IMR-90 (cell line): ENCODE measurements around the gene TMEM181. TPM values are rescaled to one million over a fixed set of nuclear protein-coding genes. Genes with fewer than 3 reads are reported as not detected.

Experiments used
- ATAC-seq: fragments of 200-7000 bp; cut with Tn5 transposase; 2 replicates; pipeline ENCODE4 v1.9.1; 2020; ENCODE audit warnings: low read depth, mild to moderate bottlenecking, moderate library complexity
- BruUV-seq: library from RNA; stranded (reverse); fragments of 400-500 nt; replicated peaks from 2 replicates; lab custom pipeline; 2021; lab: Mats Ljungman, UMichigan
- CTCF ChIA-PET: fragments of 300-600 bp; formaldehyde crosslinking; extraction: SDS; loops from one replicate; lab custom pipeline; 2021; ENCODE audit warnings: antibody characterized with exemption; lab: Yijun Ruan, JAX
- POLR2A ChIA-PET: fragments of 300-600 bp; sonication (Branson Sonifier 250); formaldehyde crosslinking; loops from one replicate; lab custom pipeline; 2022; ENCODE audit warnings: antibody characterized with exemption; ENCODE audit not compliant: unreplicated experiment; lab: Charles Lee
- DNase-seq: peaks from one replicate; pipeline ENCODE4 v3.0.0; 2013
- H2AFZ ChIP-seq: replicated peaks from 2 replicates; pipeline ENCODE3; 2013; ENCODE audit warnings: low read length, mild to moderate bottlenecking; ENCODE audit not compliant: poor library complexity
- H2AK5ac ChIP-seq: 2 replicates; pipeline ENCODE4 v1.6.1; 2013; ENCODE audit warnings: low read depth, low read length, inconsistent platforms
- H2AK9ac ChIP-seq: replicated peaks from 2 replicates; pipeline ENCODE3; 2013; ENCODE audit warnings: mild to moderate bottlenecking, low read depth, low read length, moderate library complexity; ENCODE audit not compliant: poor library complexity
- H2BK120ac ChIP-seq: 2 replicates; pipeline ENCODE4 v1.6.1; 2013; ENCODE audit warnings: low read depth, low read length, inconsistent platforms
- H2BK15ac ChIP-seq: 3 replicates; pipeline ENCODE4 v1.6.1; 2013; ENCODE audit warnings: low read depth, low read length, inconsistent platforms
- H2BK20ac ChIP-seq: 2 replicates; pipeline ENCODE4 v1.6.1; 2013; ENCODE audit warnings: low read depth, mild to moderate bottlenecking, inconsistent platforms, low read length, moderate library complexity
- H2BK5ac ChIP-seq: 2 replicates; pipeline ENCODE4 v1.6.1; 2013; ENCODE audit warnings: mild to moderate bottlenecking, low read depth, low read length, inconsistent platforms; ENCODE audit not compliant: poor library complexity, severe bottlenecking
- H3K14ac ChIP-seq: replicated peaks from 2 replicates; pipeline ENCODE4 v1.6.1; 2013; ENCODE audit warnings: low read depth, low read length, inconsistent platforms
- H3K18ac ChIP-seq: 2 replicates; pipeline ENCODE4 v1.6.1; 2013; ENCODE audit warnings: low read depth, low read length, control low read depth
- H3K23ac ChIP-seq: 2 replicates; pipeline ENCODE4 v1.6.1; 2013; ENCODE audit warnings: low read depth, low read length, inconsistent platforms
- H3K27ac ChIP-seq: 2 replicates; pipeline ENCODE4 v1.5.1; 2013; ENCODE audit warnings: mild to moderate bottlenecking, control low read depth, low read length; ENCODE audit not compliant: insufficient read depth
- H3K27me3 ChIP-seq: 2 replicates; pipeline ENCODE4 v1.6.1; 2013; ENCODE audit warnings: low read length; ENCODE audit not compliant: control insufficient read depth, insufficient read depth
- H3K36me3 ChIP-seq: 2 replicates; pipeline ENCODE4 v1.6.1; 2013; ENCODE audit warnings: low read length, mixed read lengths; ENCODE audit not compliant: control insufficient read depth, insufficient read depth
- H3K4ac ChIP-seq: 2 replicates; pipeline ENCODE4 v1.6.1; 2013; ENCODE audit warnings: low read depth, low read length, inconsistent platforms
- H3K4me1 ChIP-seq: 2 replicates; pipeline ENCODE4 v1.6.1; 2013; ENCODE audit warnings: low read length, mixed read lengths; ENCODE audit not compliant: control insufficient read depth, insufficient read depth
- H3K4me2 ChIP-seq: 2 replicates; pipeline ENCODE4 v1.6.1; 2013; ENCODE audit warnings: low read depth, mild to moderate bottlenecking, control low read depth, low read length, moderate library complexity
- H3K4me3 ChIP-seq: 2 replicates; pipeline ENCODE4 v1.5.1; 2013; ENCODE audit warnings: low read depth, mild to moderate bottlenecking, control low read depth, low read length, moderate library complexity; ENCODE audit not compliant: insufficient read depth
- H3K56ac ChIP-seq: 2 replicates; pipeline ENCODE4 v1.6.1; 2013; ENCODE audit warnings: low read length, inconsistent platforms; ENCODE audit not compliant: insufficient read depth; ENCODE audit errors: extremely low read depth
- H3K79me1 ChIP-seq, 2 experiments: 2 replicates each; pipeline ENCODE4 v1.6.1; 2013; ENCODE audit warnings: low read length in 2 of 2, inconsistent platforms in 1 of 2, low read depth in 1 of 2
- H3K9ac ChIP-seq: 2 replicates; pipeline ENCODE4 v1.6.1; 2013; ENCODE audit warnings: low read depth, low read length, control low read depth
- H3K9me1 ChIP-seq: 2 replicates; pipeline ENCODE4 v1.6.1; 2013; ENCODE audit warnings: low read length, inconsistent platforms; ENCODE audit not compliant: insufficient read depth
- H3K9me3 ChIP-seq: 2 replicates; pipeline ENCODE4 v1.6.1; 2013; ENCODE audit warnings: low read length; ENCODE audit not compliant: control insufficient read depth, insufficient read depth
- H4K20me1 ChIP-seq: 2 replicates; pipeline ENCODE4 v1.6.1; 2013; ENCODE audit warnings: low read length, inconsistent platforms; ENCODE audit not compliant: insufficient read depth
- H4K5ac ChIP-seq: 2 replicates; pipeline ENCODE4 v1.6.1; 2013; ENCODE audit warnings: mild to moderate bottlenecking, low read depth, low read length, control low read depth
- H4K8ac ChIP-seq, 2 experiments: 2 replicates each; pipeline ENCODE4 v1.6.1; 2013; ENCODE audit warnings: low read depth in 2 of 2, low read length in 2 of 2, control low read depth in 1 of 2, inconsistent platforms in 1 of 2
- H4K91ac ChIP-seq: 2 replicates; pipeline ENCODE4 v1.6.1; 2013; ENCODE audit warnings: low read depth, low read length, inconsistent platforms; ENCODE audit not compliant: insufficient read depth
- CEBPB ChIP-seq: IDR thresholded peaks from 2 replicates; pipeline ENCODE4 v1.6.1; 2012; ENCODE audit warnings: low read depth, low read length, improper control_type of control experiment
- CHD1 ChIP-seq: IDR thresholded peaks from 2 replicates; pipeline ENCODE4 v1.6.1; 2012; ENCODE audit warnings: low read depth, low read length, improper control_type of control experiment
- FOS ChIP-seq: fragments of 150-350 bp; IDR thresholded peaks from 2 replicates; pipeline ENCODE4 v1.6.1; 2016; ENCODE audit warnings: low read depth, low read length
- MAZ ChIP-seq: IDR thresholded peaks from 2 replicates; pipeline ENCODE4 v1.6.1; 2012; ENCODE audit warnings: low read depth, mild to moderate bottlenecking, low read length, improper control_type of control experiment, moderate library complexity, borderline replicate concordance
- MXI1 ChIP-seq: IDR thresholded peaks from 2 replicates; pipeline ENCODE4 v1.6.1; 2012; ENCODE audit warnings: low read depth, mild to moderate bottlenecking, low read length, moderate library complexity, borderline replicate concordance
- NFE2L2 ChIP-seq: fragments of 150-350 bp; IDR thresholded peaks from 2 replicates; pipeline ENCODE4 v1.6.1; 2016; ENCODE audit warnings: low read depth, mild to moderate bottlenecking, low read length
- POLR2A ChIP-seq: IDR thresholded peaks from 2 replicates; pipeline ENCODE4 v1.6.1; 2012; ENCODE audit warnings: mild to moderate bottlenecking, low read depth, low read length
- RFX5 ChIP-seq: IDR thresholded peaks from 2 replicates; pipeline ENCODE4 v1.8.0; 2012; ENCODE audit warnings: low read depth, mild to moderate bottlenecking, low read length, moderate library complexity
- USF2 ChIP-seq: fragments of 150-350 bp; IDR thresholded peaks from 2 replicates; pipeline ENCODE4 v1.6.1; 2017; ENCODE audit warnings: mild to moderate bottlenecking, antibody characterized with exemption, low read length, low read depth
- WGBS, 2 experiments: methylation state at CpG; one replicate each; pipeline versions ENCODE4 v1.1.5 to v1.1.7; 2013; ENCODE audit warnings: missing lambda C conversion rate in 2 of 2; ENCODE audit not compliant: insufficient read length in 1 of 2; ENCODE audit errors: extremely low coverage in 2 of 2; 5-methylcytosine and 5-hydroxymethylcytosine counted together
- dilution Hi-C: fragments of 300-500 bp; cut with HindIII; formaldehyde crosslinking; loops from one replicate; pipeline ENCODE4 v1.14.3; 2018; ENCODE audit warnings: low sequenced_read_pairs; ENCODE audit not compliant: unreplicated experiment
- in situ Hi-C: fragments of 300-500 bp; cut with MboI; formaldehyde crosslinking; loops from 3 replicates; pipeline ENCODE4 v1.14.3; 2019; ENCODE audit warnings: low sequenced_read_pairs, inconsistent platforms, mixed read lengths
- intact Hi-C: fragments of 100-400 bp; cut with micrococcal nuclease; formaldehyde crosslinking; loops from 2 replicates; pipeline ENCODE4 v1.10.0; 2022
- polyA plus RNA-seq, 3 experiments: library from polyadenylated mRNA; depleted of rRNA; stranded (reverse); fragments of >200 nt; gene quantifications; 2 replicates each; pipeline ENCODE4 v1.2.3, GENCODE V29; 2012; ENCODE audit warnings: low replicate concordance in 1 of 3
- total RNA-seq: library from RNA; depleted of rRNA; stranded (reverse); fragments of >200 nt; gene quantifications from 2 replicates; pipeline ENCODE4 v1.2.3, GENCODE V29; 2012

The TMEM181 gene
- total and polyA plus RNA-seq, 2 of the 4 experiments (the other 2 are of a cell fraction), result 22.8 to 27.8 TPM

GRCh38 chr6:158589366-158589765, 29.5 kb downstream of the TMEM181 start:
- TF ChIP-seq CHD1 (no peak), RFX5 (no peak), MAZ (no peak), FOS (no peak), NFE2L2 (no peak), USF2 (no peak), CEBPB (no peak), MXI1 (no peak), POLR2A (no peak)
- no peak for ATAC-seq
- peaks cover 64% of the 10 kb centered on the region for H3K36me3 ChIP-seq
- H2BK20ac ChIP-seq, result no peak overlapping the region
- BruUV-seq, result no TSS peak
- no peaks in the 10 kb centered on the region; the same call in 1 of the 2 replicates for H3K9me3 ChIP-seq
- H4K91ac ChIP-seq, result no peak overlapping the region
- in situ Hi-C loops (no loop called here), dilution Hi-C loops (no loop called here), intact Hi-C loops (no loop called here)
- DNase-seq, result no peak
- H2BK5ac ChIP-seq, result no peak overlapping the region
- no peak overlapping the region for H2AK5ac ChIP-seq
- H2AK9ac ChIP-seq, result no peak overlapping the region
- H4K8ac ChIP-seq, result no peak overlapping the region
- ChIA-PET CTCF (no interaction called here), POLR2A (no interaction called here)
- no peak overlapping the region for H3K27ac ChIP-seq
- H3K18ac ChIP-seq, result no peak overlapping the region
- no peak overlapping the region for H2AFZ ChIP-seq
- H3K27me3 ChIP-seq, result no peaks in the 10 kb centered on the region
- no peak overlapping the region for H4K5ac ChIP-seq
- H4K20me1 ChIP-seq, result no peaks in the 10 kb centered on the region; the same call in 1 of the 2 replicates
- no peaks in the 10 kb centered on the region for H3K4me1 ChIP-seq
- no peak overlapping the region for H3K4ac ChIP-seq
- no peak overlapping the region for H3K4me2 ChIP-seq
- H3K56ac ChIP-seq, result no peak overlapping the region
- H3K23ac ChIP-seq, result no peak overlapping the region
- 100% methylated on average over 1 of the region's 8 CpGs; no CpG with 5 or more reads in 1 of the 2 experiments for WGBS, 2 experiments
- H3K9ac ChIP-seq, result no peak overlapping the region
- H3K4me3 ChIP-seq, result no peak overlapping the region
- H3K14ac ChIP-seq, result no peak overlapping the region
- no peak overlapping the region for H2BK120ac ChIP-seq
- peaks cover 0 to 18% of the 10 kb centered on the region in 2 experiments; a peak in 3 of 4 replicates for H3K79me1 ChIP-seq
- no peak overlapping the region for H2BK15ac ChIP-seq
- peaks cover 4% of the 10 kb centered on the region; the same call in 1 of the 2 replicates for H3K9me1 ChIP-seq
